Calu3 (cell line): ENCODE results near the gene PLSCR4. TPM values are rescaled to one million over a fixed set of nuclear protein-coding genes. Genes with fewer than 3 reads are reported as not detected.
"Not testable (repeated sequence)": the region's sequence is repeated elsewhere in the genome, so short reads cannot be mapped to it uniquely, and the experiment has no call there.

Experiments
- BruUV-seq: library from RNA; stranded (reverse); fragments of 400-500 nt; replicated peaks from 2 replicates; lab custom pipeline; 2021; lab: Mats Ljungman, UMichigan
- CTCF ChIA-PET: fragments of 300-600 bp; sonication (Branson Sonifier 250); formaldehyde crosslinking; loops from one replicate; lab custom pipeline; 2022; ENCODE audit warnings: antibody characterized with exemption; lab: Charles Lee
- DNase-seq: peaks from one replicate; pipeline ENCODE4 v3.0.0; 2022
- H3K27ac Mint-ChIP-seq: one replicate; pipeline ENCODE4 v1.8.0; 2022; ENCODE audit warnings: mixed read lengths; ENCODE audit not compliant: unreplicated experiment
- H3K27me3 Mint-ChIP-seq: one replicate; pipeline ENCODE4 v1.8.0; 2022; ENCODE audit warnings: mixed read lengths; ENCODE audit not compliant: unreplicated experiment
- H3K36me3 Mint-ChIP-seq: one replicate; pipeline ENCODE4 v1.8.0; 2022; ENCODE audit warnings: mild to moderate bottlenecking, moderate library complexity, mixed read lengths; ENCODE audit not compliant: insufficient read depth, unreplicated experiment
- H3K4me1 Mint-ChIP-seq: one replicate; pipeline ENCODE4 v1.8.0; 2022; ENCODE audit warnings: mild to moderate bottlenecking, low read depth, mixed read lengths; ENCODE audit not compliant: unreplicated experiment
- H3K4me3 Mint-ChIP-seq: one replicate; pipeline ENCODE4 v1.8.0; 2022; ENCODE audit warnings: mild to moderate bottlenecking, low read depth, moderate library complexity, mixed read lengths; ENCODE audit not compliant: unreplicated experiment
- H3K9me3 Mint-ChIP-seq: one replicate; pipeline ENCODE4 v1.8.0; 2022; ENCODE audit warnings: low read depth, mixed read lengths; ENCODE audit not compliant: unreplicated experiment
- CTCF ChIP-seq: fragments of 200-600 bp; IDR thresholded peaks from one replicate; pipeline ENCODE4 v1.8.0; 2022; ENCODE audit warnings: antibody characterized with exemption; ENCODE audit not compliant: unreplicated experiment
- intact Hi-C: fragments of 100-400 bp; cut with micrococcal nuclease; formaldehyde crosslinking; loops from one replicate; pipeline ENCODE4 v1.10.0; 2022; ENCODE audit not compliant: unreplicated experiment
- total RNA-seq: library from RNA; stranded (reverse); gene quantifications from 2 replicates; pipeline ENCODE4 v1.2.3, GENCODE V29; 2022

Gene PLSCR4
- total RNA-seq, 1 experiment from 2014 or later, result 10.2 TPM

GRCh38 chr3:146256851-146257486 is 6.1 kb upstream of the PLSCR4 start:
- Mint-ChIP-seq H3K36me3 (no peaks in the 10 kb centered on the region), H3K27me3 (no peaks in the 10 kb centered on the region), H3K4me3 (no peak overlapping the region), H3K9me3 (no peaks in the 10 kb centered on the region), H3K27ac (no peak overlapping the region), H3K4me1 (peaks cover 9% of the 10 kb centered on the region)
- no TSS peak for BruUV-seq
- CTCF ChIA-PET, result no interaction called here
- no peak for TF ChIP-seq CTCF
- DNase-seq, result no peak
- intact Hi-C loops, result no loop called here

- not testable (repeated sequence) for H3K4me1 Mint-ChIP-seq
Observed at GRCh38 chr3:146252445-146252844, 1.5 kb upstream of the PLSCR4 start.

DNA sequence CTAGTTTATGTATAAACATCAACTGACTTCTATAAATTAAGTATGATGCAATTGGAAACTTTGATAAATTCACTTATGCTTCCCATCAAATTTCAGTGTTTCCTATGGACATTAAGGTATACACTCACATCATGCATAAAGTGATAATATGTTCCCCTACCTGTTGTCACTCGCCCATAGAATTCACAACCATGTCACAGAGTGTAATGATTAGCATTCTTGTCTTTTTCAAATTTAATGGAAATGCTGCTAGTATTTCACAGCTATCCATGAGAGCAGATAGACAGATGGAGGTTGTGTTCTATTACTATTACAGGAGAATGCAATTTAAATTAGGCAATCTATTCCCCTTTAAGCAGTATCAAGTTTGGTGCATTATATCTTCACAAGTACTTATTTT is 984 bp downstream of the PLSCR4 start:
- Mint-ChIP-seq H3K36me3 (peaks cover 17% of the 10 kb centered on the region), H3K4me1 (no peaks in the 10 kb centered on the region), H3K9me3 (no peaks in the 10 kb centered on the region), H3K27ac (peak overlapping the region; percentile 73), H3K27me3 (no peaks in the 10 kb centered on the region), H3K4me3 (peak overlapping the region; percentile 91)
- CTCF ChIA-PET, result no interaction called here
- DNase-seq, result no peak
- intact Hi-C loops, result loop anchor here (2.0 to 5.0 kb wide), 2 partner anchors 42 to 63 kb away; no protein-coding TSS in a partner anchor
- TSS peak; percentile 37 for BruUV-seq
- no peak for TF ChIP-seq CTCF

More at GRCh38 chr3:146252445-146252844, 1.5 kb upstream of the PLSCR4 start:
- intact Hi-C loops, BruUV-seq, DNase-seq, H3K27me3 Mint-ChIP-seq, CTCF ChIA-PET, H3K9me3 Mint-ChIP-seq, H3K4me3 Mint-ChIP-seq, H3K27ac Mint-ChIP-seq: not testable (repeated sequence)
- peaks cover 17% of the 10 kb centered on the region for H3K36me3 Mint-ChIP-seq

DNA sequence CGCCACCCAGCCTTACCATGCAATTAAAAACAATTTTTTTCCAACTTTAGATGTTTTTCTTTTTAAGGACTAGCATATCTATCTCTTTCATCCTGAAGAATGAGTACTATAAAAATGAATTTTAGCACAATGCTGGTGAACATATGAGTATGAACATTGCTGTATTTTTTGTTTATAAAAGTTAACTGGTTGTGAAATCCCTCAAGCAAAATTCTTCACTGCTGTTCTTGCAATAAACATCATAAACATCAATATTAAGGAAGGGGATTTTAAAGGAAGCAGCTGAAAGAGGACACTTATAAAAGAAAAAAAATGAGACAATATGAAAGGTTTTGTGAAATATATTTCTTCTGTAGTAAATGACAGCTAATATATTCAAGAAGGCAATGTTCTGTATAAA is 3.0 kb downstream of the PLSCR4 start:
- Mint-ChIP-seq H3K4me3 (no peak overlapping the region), H3K27me3 (no peaks in the 10 kb centered on the region), H3K36me3 (peaks cover 17% of the 10 kb centered on the region), H3K4me1 (no peaks in the 10 kb centered on the region), H3K27ac (no peak overlapping the region), H3K9me3 (no peaks in the 10 kb centered on the region)
- CTCF ChIA-PET, result interaction anchor here (0.9 to 2.0 kb wide), 3 partner anchors 25 to 141 kb away, joined by 3 to 6 read pairs (median 3); no protein-coding TSS in a partner anchor
- intact Hi-C loops, result loop anchor here (5.0 kb wide), 1 partner anchor 44 kb away; no protein-coding TSS in a partner anchor
- DNase-seq, result no peak
- BruUV-seq, result no TSS peak
- TF ChIP-seq CTCF, result no peak

DNA sequence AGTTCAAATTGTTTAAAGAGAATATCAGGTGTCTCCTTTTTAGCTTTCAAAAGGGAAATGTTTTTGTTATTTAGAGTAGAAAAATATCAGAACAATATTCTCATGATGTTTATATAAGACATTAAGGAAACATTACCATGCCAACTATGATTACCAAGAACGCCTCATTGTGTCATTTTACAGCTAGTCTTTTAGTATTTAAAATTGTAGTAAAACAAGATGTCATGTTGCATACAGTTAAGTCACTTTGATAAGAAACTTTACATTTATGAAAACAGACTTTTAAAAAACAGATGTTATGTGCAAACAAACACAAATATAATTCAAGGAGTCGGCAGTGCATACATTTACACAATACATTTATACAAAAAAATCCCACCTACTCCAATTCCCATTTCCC is 4.4 kb downstream of the PLSCR4 start:
- BruUV-seq, result no TSS peak
- Mint-ChIP-seq H3K4me1 (no peaks in the 10 kb centered on the region), H3K9me3 (no peaks in the 10 kb centered on the region), H3K4me3 (no peak overlapping the region), H3K36me3 (peaks cover 17% of the 10 kb centered on the region), H3K27me3 (no peaks in the 10 kb centered on the region), H3K27ac (no peak overlapping the region)
- CTCF ChIA-PET, result no interaction called here
- TF ChIP-seq CTCF, result no peak
- no peak for DNase-seq
- intact Hi-C loops, result loop anchor here (5.0 kb wide), 1 partner anchor 46 kb away; no protein-coding TSS in a partner anchor
